Stimulated activated CD4-positive, alpha-beta T cell treated with anti-CD3 and anti-CD28 coated beads, Interleukin-1b, Interleukin-23, amount 100 ng/mL, for 1 hour (primary cell): ENCODE data around the gene POFUT2.

Experiments
- DNase-seq, 2 donors: peaks; one replicate each; pipeline ENCODE4 v3.0.0-alpha.2; 2020; ENCODE audit warnings: low read depth in 2 of 2

Gene POFUT2, protein sequence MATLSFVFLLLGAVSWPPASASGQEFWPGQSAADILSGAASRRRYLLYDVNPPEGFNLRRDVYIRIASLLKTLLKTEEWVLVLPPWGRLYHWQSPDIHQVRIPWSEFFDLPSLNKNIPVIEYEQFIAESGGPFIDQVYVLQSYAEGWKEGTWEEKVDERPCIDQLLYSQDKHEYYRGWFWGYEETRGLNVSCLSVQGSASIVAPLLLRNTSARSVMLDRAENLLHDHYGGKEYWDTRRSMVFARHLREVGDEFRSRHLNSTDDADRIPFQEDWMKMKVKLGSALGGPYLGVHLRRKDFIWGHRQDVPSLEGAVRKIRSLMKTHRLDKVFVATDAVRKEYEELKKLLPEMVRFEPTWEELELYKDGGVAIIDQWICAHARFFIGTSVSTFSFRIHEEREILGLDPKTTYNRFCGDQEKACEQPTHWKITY

GRCh38 chr21:45287438-45288391 lies at the start of gene POFUT2:
Gene POFUT2 (minus strand): TSS chr21:45287895. CDS start chr21:45287871, 24 bp downstream.
- peak; percentile 99 for DNase-seq

DNA sequence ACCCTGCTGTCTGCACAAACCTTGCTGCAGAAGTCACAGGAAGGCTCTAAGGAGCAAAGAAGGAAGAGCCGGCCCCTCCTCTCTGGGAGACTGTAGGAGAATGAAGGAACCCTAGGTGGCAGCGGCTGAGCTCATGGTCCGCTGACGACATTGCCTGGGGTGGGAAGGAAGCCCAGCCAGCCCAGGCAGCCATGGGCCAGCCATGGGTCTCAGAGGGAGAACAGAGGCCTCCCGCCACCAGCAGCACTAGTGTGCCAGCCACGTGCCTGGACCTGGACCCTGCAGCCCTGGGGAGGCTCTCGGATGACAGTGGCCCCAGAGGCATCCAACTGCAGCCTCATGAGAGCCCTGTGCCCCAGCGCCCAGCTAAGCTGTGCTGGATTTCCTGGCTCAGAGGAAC lies 49.2 kb upstream of the POFUT2 start:
- DNase-seq, result no peak

DNA sequence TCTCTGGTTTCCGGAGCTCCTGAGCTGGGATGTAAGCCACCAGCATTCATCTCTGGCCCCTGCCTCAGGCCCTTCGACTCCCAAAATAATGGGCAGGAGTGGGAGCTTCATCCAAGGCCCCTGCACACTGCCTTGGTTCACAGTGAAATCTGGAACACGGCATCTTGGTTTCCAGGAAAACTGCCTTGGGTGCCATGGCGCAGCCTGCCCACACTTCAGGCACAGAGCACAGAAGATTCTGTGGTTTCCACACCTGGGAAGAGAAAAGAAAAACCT lies 48.8 kb upstream of the POFUT2 start:
- no peak for DNase-seq

- DNase-seq, result no peak
These were observed 48.3 kb upstream of the POFUT2 start for GRCh38 chr21:45335761-45336534.

DNA sequence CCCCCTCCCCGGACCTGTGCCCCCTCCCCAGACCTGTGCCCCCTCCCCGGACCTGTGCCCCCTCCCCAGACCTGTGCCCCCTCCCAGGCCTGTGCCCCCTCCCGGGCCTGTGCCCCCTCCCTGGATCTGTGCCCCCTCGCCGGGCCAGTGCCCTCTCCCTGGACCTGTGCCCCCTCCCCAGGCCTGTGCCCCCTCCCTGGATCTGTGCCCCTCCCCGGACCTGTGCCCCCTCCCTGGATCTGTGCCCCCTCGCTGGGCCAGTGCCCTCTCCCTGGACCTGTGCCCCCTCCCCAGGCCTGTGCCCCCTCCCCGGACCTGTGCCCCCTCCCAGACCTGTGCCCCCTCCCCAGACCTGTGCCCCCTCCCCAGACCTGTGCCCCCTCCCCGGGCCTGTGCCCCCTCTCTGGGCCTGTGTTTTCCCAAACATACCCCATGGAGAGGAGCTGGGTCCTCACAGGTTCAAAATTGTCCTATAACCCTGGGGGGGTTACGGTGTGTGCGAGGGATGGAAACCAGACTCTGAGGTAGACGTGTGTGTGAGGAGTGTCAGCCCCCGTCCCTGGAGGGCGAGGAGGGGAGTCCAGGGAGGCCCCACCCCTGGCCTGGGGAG lies 47.6 kb upstream of the POFUT2 start:
- no peak for DNase-seq

DNA sequence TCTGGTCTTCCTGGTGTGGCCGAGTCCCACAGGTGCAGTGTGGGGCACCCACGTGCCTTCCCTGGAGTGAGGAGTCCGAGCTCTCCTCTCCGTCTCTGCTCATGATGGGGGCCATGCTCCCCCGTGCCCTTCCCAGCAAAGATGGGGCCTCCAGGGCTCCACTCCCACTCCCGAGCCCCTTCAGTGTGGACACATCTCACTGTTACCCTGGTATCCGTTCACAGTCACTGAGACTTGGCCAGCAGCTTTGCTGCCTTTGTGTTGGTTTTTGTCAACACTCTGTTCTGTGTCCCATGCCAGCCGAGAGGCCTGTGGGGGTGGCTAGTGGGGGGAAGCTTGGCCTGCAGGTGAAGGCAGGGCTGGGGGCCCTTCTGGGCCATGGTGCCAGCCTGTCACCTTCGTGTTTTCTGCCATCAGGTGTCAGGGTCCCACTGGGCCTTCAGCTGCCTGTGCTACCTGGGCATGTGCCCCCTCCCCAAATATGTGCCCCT lies 46.9 kb upstream of the POFUT2 start:
- no peak for DNase-seq

- no peak for DNase-seq
These were observed 46.4 kb upstream of the POFUT2 start for GRCh38 chr21:45334134-45334533.

DNA sequence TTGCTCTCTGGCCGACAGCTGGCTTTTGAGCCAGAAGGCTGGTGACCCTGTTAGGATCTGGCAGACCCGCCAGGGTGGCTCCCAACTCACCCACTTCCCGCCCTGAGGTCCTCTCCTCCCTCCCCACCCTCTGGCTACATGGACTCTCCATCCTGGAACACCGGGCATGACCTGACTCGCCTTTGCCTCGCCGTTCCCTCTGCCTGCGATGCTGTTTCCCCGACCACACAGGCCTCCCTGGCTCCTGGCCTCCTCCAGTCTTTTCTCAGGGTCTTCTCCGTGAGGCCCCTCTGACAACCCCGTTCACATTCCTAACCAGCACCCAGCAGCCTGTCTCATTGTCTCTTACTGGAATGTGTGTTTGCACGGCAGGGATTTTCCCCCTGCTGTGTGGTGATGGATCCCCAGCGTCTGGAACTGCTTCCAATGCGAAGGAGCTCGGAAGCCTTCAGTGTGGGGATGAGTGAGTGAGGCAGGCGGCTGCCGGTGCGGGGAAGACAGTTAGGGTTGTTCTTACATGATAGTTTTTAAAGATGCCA lies 46.0 kb upstream of the POFUT2 start:
- DNase-seq, result no peak

- no peak for DNase-seq
These were observed 45.4 kb upstream of the POFUT2 start for GRCh38 chr21:45332981-45333582.

- no peak for DNase-seq
These were observed 44.7 kb upstream of the POFUT2 start for GRCh38 chr21:45332415-45332814.

- DNase-seq, result no peak
These were observed 43.9 kb upstream of the POFUT2 start for GRCh38 chr21:45331531-45332147.

GRCh38 chr21:45330851-45331261 lies 43.2 kb upstream of the POFUT2 start:
- no peak for DNase-seq

- DNase-seq, result no peak
These were observed 42.5 kb upstream of the POFUT2 start for GRCh38 chr21:45330075-45330781.

GRCh38 chr21:45329261-45330074 lies 41.8 kb upstream of the POFUT2 start:
- no peak for DNase-seq

DNA sequence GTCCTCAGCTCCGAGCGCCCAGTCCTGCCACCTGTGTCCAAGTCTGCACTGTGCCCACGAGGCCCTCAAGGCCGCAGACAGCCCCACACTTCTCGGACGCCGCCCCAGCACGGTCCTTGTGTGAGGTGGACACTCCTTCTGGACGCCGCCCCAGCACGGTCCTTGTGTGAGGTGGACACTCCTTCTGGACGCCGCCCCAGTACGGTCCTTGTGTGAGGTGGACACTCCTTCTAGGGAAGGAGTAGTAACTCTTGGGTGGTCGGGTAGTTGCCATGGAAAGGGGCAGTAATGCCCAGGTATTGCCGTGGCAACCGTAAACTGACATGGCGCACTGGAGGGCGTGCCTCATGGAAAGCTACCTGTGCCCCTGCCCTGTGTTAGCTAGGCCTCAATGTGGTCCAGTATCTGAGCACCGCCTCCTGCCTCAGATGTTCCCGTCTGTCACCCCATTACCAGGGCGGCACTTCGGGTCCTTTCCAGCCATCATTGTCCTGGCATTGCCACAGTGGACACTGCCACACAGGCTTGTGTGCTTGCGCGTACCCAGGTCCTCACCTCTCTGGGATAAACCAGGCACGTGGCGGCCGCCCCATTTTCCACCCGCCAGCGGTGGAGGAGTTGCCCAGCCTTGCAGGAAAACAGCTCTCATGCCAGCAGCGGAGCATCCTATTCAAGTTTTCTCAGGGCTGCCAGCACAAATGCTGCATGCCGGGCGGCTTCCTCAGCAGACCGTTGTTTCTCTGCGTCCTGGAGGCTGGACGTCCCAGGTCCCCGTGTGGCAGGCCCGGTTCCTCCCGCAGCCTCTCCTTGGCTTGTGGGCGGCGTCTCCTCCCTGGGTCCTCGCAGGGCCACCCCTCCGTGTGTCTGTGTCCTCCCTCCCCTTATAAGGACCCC lies 40.8 kb upstream of the POFUT2 start:
- no peak for DNase-seq

DNA sequence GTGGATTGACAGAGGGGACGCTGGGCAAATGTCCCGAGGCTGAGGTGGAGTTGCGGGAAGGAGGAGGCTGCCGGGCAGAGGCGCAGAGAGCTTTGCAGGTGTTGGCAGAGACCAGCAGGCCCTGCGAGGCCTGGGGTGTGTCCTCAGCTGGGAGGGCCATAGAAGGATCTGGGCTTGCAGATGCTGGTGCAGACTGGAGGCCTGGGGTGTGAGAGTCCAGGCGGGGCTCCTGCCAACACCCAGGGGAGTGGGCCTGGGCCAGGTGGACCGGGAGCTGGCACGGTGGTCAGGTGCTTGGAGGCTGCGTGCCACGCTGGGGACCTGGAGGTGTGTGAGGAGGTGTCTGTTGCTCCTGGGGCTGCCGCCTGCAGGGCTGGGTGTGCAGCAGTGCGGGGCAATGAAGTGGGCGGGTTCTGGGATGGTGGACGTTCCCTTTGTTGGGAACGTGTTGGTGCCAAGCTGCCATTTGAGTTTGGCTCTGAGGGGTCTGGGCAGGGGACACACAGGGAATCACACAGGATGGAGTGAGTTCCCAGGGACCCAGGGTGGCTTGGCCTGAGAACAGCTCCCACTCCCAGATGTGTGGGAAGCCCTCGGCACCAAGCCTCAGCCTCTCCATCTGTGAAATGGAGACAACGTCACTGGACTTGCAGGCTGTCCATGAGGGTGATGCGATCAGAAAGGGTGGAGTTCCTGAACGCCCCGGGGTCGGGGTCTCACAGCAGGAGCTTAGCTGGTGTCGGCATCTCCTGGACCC lies 39.9 kb upstream of the POFUT2 start:
- DNase-seq, result no peak

- DNase-seq, result no peak
These were observed 39.3 kb upstream of the POFUT2 start for GRCh38 chr21:45326891-45327440.
